GM23248 (cell line): Measurements from ENCODE around the gene CELA3B.
"Not testable (repeated sequence)": the region's sequence is repeated elsewhere in the genome, so short reads cannot be mapped to it uniquely, and the experiment has no call there.

Experiments
- EZH2 ChIP-seq: fragments of 200-600 bp; sonication (generic); IDR thresholded peaks from 2 replicates; pipeline ENCODE4 v1.6.1; 2018; ENCODE audit warnings: antibody characterized with exemption, mild to moderate bottlenecking; ENCODE audit not compliant: insufficient read depth, poor library complexity, severe bottlenecking
- EZH2phosphoT487 ChIP-seq: fragments of 200-600 bp; sonication (generic); IDR thresholded peaks from 2 replicates; pipeline ENCODE4 v1.6.1; 2018; ENCODE audit warnings: antibody characterized with exemption, moderate library complexity, mild to moderate bottlenecking, low read depth; ENCODE audit not compliant: insufficient read depth

- TF ChIP-seq EZH2, EZH2phosphoT487: not testable (repeated sequence)
Observed at GRCh38 chr1:22003959-22004358, 27.1 kb downstream of the CELA3B start.
